GM21526 (cell line): ENCODE results near the gene TAX1BP1.
"Not testable (repeated sequence)": the region's sequence is repeated elsewhere in the genome, so short reads cannot be mapped to it uniquely, and the experiment has no call there.

Experiments
- ATAC-seq: cut with Tn5 transposase; IDR thresholded peaks from one replicate; pipeline ENCODE4 v1.9.1; 2021; ENCODE audit warnings: moderate library complexity; ENCODE audit not compliant: unreplicated experiment, low FRiP score

TAX1BP1 gene

DNA sequence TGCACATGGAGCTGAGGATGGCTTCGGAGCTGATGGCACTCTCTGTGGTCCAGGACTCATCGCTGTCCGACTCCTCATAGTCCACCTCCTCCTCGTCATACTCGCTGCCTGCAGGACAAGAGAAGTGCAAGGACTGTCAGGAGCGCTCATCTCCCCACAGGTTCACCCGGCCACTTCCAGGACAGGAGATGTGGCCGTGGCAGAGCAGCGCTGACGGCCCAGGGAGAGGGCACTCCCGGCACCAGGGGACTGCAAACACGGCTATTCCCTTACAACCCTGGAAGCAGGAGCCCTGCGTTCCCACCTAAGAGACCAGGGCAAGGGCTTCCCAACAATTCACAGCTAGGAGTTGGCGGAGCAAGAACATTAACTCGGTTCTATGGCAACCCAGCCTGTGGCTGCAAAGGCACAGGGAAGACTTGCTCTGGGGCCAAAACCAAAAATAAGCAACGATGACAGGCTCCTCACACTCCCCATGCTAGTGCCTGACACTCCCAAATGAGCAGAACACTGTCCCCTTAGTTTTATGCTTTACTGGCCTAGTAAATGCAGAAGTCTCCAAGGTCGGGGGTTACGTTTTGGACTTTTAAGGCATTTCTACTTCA is 100.9 kb downstream of the TAX1BP1 start:
- no peak for ATAC-seq

DNA sequence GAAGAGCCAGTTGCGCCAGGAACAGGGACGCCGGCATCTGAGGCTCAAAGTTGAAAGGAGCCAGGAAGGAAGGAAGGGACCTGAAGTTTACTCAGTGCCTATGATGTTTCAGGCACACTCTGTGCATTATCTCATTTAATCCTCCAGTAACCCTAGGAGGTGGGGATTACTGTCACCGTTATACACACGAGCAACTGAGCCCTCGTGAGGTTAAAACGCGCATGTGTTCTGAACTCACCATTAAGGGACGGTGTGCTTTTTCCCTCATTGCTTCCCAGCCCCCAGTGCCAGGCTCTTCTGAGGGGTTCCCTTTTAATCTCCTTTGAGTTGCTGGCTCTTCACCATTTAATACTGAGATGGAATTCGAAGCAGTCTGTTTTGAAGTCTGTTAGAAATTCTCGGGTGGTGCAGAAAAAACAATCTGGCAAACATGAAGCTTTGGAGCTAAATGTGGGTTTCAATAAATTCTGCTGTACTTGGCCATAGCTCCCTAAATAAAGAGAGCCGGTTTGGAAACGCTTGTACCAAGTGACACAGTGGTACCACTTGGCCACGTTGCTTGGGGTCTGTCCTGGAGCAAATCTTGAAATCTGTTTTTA is 102.2 kb downstream of the TAX1BP1 start:
- no peak for ATAC-seq

DNA sequence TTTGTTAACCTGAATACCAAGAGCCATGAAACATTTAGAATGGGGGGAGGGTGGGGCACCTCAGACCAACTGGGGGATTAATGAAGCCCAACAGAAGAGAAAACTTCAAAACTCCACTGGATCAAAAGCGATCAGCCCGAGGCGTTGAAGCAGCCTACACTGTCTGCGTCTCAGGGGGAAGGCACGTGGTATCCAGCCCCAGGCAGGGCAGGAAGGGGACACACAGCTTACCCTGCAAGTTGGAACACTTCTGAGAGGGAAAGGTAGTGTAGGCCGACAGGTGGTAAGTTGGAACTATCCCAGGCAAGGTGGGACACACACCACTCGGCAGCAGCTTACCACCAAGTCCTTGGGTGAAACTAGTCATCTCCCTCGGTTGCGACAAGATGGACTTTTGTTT is 102.9 kb downstream of the TAX1BP1 start:
- no peak for ATAC-seq

DNA sequence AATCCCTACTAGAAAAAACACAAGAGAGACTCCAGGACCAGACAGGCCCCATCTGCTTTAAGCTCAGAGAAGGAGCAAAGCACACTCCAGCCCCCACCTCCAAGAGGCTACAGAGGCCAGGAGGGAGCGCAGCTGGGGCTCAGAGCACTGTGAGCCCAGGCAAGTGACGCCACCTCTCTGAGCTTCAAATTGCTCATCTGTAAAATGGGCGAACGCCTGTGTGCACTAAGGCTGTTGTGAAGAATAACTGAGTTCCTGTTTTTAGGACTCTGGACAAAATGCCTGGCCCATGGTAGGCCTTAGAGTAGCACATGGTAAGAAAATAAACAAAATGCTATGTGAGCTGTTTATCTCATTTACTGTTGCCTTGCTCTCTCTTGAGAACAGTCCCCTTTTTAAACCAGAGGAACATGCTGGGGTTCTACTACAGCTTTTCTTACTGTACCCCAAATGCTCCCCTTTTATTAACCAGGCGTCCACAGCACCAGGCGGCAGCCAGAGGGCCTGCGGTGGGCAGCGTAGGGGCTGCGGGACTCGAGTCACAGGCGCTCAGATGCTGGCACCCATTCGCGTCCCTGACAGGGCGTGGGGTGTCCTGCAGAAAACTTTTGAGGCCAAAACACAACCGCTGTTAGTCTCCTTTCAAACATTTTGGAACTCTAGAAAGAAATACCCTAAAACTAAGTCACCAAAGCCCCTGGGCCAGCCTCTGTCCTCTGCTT is 103.8 kb downstream of the TAX1BP1 start:
- no peak for ATAC-seq

DNA sequence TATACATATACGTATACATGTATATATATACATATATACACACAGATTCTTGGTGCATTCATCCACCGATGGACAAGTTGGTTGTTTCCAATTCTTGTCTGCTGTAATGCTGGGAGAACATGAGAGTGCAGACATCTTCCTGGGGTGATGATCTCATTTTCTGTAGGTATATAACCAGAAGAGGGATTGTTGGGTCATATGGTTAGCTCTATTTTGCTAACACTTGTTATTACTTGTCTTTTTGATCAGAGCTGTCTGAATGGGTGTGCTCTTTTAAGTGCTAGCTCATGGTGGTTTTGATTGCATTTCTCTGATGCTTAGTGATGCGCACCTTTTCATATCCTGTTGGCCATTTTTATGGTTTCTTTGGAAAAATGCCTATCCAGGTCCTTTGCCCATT is 106.4 kb downstream of the TAX1BP1 start:
- no peak for ATAC-seq

DNA sequence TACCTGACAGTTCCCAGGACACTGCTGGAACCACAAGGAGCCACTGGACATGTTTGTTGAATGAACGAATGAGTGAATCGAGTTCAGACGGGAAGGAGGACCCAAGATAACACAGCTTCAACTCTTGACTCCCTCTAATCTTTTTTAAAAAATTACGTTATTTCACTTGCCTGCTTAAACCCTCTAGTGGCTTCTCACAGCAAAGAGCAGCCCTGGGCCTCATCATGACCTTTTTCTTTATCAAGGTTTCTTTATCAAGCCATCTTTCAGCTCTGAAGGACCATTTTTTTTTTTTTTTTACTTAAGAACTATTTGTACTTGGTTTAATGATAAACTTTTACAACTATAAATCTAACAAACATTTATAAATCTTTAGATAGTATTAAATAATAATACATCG is 110.6 kb downstream of the TAX1BP1 start:
- no peak for ATAC-seq

DNA sequence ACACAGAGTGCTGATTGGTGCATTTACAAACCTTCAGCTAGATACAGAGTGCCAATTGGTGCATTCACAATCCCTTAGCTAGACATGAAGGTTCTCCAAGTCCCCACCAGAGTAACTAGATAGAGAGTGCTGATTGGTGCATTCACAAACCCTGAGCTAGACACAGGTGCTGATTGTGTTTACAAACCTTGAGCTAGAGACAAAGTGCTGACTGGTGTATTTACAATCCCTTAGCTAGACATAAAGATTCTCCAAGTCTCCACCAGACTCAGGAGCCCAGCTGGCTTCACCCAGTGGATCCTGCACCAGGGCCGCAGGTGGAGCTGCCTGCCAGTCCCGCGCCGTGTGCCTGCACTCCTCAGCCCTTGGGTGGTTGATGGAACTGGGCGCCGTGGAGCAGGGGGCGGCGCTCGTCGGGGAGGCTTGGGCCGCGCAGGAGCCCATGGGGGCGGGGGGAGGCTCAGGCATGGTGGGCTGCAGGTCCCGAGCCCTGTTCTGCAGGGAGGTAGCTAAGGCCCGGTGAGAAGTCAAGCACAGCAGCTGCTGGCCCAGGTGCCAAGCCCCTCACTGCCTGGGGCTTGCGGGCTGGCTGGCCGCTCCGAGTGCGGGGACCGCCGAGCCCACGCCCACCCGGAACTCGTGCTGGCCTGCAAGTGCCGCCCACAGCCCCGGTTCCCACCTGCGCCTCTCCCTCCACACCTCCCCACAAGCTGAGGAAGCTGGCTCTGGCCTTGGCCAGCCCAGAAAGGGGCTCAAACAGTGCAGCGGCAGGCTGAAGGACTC is 116.9 kb downstream of the TAX1BP1 start:
- ATAC-seq = not testable (repeated sequence)

DNA sequence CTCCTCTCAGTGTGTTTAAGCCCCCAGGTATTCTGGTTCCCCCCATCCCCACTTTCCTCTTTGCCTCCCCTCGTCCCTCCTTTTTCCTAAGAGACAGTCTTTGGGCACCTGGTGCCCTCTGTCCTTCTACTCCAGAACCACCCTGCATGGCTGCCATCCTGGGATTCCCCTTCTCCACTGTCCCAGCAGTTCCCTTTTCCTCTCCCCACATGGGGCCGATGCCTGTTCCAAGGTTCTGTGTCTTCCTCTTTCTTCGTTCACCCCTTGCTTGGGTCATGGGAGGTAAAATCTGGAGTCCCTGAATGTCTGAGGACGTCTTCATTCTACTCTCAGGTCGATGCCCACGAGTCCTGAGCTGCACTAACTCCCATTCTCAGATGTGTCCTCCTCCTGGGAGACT is 120.8 kb downstream of the TAX1BP1 start:
- no peak for ATAC-seq

DNA sequence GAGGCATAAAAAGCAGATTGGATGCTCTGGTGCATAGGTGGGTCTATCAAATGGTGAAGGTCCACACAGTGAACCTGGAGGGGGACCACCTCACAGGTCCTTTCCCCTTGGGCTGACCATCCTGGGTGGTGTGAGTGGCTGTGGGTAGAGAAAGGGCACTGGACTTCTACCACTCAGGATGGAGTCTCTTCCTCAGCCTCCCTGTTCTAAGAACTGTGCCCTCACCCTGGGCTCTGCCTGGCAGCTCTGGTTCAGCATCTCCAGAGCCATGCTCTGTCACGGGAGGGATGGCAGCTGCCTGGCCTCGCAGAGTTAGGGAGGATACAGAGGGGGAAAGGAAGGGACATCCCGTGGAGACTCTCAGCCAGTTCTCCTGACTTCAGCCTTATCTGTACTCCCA is 121.8 kb downstream of the TAX1BP1 start:
- no peak for ATAC-seq

DNA sequence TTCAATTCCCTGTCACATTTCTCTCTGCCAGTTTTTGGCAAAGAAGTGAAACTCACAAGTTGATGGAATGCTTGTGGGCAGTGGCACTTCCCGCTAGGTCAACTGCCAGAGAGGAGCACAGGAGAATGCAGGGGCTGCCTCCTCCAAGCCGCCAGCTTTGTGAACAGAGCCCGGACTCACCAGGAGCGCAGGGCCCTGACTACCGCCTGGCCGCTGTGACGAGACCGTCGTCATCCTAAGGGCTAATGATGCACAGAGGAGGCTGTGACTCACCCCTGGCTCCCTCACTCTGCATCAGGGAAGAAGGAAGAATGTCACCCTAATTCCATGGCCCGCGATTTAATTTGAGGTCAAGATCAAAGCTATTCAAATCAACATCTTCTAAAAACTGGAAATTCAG is 123.9 kb downstream of the TAX1BP1 start:
- no peak for ATAC-seq

DNA sequence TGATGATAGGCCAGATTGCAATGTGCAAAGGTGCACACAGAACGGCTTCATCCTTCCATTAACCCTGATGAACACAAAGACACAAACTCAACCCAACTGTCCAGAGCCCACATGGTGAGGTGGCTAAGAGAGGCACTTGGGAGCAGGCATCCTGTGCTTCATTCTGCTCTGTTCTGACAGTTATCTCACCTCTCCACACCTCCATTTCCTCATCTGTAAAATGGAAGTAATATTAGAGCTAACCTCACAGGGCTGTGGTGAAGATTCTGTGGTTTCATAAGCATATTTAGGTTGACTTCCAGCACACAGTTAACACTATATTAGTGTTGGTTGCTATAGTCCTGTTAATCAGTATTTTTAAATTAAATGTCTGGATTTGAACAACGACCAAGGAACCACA is 126.3 kb downstream of the TAX1BP1 start:
- ATAC-seq = no peak

DNA sequence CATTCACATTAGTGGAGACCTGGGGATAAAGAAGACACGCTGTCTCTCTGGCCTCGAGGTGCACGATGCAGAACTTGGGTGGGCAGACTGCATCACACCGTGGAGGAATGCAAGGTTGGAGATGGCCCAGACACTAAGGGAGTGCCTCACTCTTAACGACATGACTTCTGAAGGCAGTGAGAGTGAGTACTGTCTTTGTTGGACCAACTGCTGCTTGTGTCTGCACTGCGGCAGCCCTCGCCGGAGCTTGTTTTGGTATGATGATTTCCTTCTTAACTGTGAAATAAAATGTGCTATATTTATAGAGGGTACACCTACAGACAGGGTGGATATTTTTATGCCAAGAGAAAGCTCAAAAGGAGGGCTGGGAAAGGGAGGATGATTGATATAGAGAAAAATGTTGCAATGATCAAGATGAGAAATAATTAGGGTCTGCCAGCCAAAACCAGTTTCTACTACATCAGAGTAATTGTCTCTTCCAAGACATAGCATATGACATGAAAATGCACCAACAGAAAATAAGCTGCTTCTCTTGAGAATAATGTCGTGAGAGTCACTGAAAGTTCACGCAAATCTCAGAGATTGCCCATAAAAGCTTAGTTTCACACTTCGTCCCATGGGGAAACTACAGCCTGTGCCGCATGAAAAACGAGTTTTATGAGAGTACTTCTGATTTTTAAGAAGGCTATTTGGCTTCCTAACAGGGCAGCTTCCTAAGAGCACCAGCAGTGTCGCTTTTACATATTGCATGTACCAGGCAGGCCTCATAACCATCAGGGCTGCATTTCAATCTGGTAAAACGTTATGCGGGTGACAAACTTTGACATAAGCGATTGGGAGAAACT is 127.1 kb downstream of the TAX1BP1 start:
- no peak for ATAC-seq

DNA sequence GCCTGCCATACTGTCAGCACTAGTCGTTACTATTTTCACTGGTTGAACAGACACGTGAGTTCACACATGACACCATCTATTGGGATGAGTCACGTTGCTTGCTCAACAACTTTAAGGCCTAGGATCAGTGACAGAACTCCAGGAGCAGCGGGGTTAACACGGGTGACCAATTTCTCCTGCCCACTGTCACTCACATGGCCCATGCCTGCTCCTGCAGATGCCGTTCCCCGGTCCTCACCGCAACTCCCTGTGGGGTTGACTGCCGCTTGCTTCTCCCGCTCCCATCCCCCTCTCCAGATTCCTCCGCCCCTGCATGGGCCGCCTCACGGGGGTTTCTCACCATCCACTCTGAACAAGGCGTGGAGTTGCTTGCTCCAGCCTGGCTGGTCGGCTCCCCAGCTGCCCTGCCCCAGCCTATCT is 128.2 kb downstream of the TAX1BP1 start:
- no peak for ATAC-seq

DNA sequence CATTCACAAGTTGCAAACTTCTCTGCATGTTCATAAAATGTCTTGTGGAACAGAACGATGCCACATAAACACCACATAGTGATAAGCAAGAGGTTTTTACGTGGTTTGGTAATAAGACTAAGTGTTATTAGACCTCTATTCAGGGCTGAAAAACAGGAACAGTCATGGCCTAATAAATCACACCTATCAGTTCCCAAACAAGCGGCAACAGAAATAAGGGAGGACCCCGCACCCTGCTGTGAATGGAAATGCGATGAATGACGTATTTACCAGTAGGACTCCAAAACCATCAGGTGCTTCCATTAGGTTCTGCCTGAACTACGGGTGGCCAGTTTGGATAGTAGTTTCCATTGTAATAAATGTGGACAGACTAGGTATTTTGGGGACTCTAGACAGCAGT is 129.1 kb downstream of the TAX1BP1 start:
- ATAC-seq = no peak

DNA sequence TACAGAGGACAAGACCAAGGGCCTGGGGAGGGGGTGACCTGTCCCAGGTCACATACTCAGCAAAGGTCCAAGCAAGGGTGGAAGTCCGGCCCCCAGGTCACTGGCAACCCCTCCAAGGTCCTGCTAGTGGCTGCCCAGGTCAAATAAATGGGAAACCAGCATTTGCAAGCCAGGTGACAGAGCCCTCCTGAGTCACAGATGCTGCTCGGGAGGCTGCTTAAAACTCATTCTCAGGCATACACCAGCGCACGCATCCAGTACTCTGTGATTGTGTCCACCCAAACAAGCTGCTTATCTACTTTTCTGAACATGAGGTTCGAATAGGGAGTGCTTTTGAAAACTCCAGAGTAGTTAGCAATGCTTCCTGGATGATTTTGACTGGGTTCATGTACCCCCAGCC is 130.6 kb downstream of the TAX1BP1 start:
- ATAC-seq = no peak

DNA sequence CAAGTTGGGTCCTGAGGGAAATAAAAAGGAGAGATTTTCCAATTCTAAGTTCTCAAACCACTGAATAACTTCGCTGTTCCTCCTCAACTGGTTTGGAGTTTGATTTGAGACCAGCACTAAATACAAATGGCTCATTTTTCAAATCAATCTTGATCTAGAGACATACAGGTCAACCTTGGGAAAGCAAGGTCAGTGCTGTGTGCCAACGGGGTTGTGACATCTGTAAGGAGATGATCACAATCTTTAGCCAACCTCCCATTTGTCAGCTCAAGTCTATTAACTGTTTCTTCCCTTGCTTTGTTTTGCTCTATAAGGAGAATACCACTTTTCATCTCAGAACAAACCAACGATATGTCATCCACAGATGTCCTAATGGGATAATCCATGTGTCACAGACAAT is 131.1 kb downstream of the TAX1BP1 start:
- ATAC-seq = no peak

DNA sequence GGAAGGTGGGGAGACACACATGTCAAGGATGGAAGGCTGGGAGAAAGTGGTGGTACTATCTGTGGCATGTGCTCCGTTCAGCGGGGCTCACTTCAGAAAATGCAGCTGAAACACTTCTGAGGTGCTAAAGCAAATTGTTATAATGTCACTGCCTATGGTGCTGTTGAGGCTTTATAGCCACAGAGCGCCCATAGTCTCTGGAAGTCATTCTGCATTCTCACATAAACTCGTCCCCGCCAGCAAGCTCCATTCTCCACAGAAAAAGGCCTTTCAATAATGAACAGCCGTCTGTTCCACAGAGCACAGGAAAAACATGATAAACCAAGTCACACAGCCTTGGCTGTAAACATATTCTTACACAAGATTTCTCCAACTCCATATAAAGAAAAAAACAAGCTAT is 131.9 kb downstream of the TAX1BP1 start:
- ATAC-seq = no peak

DNA sequence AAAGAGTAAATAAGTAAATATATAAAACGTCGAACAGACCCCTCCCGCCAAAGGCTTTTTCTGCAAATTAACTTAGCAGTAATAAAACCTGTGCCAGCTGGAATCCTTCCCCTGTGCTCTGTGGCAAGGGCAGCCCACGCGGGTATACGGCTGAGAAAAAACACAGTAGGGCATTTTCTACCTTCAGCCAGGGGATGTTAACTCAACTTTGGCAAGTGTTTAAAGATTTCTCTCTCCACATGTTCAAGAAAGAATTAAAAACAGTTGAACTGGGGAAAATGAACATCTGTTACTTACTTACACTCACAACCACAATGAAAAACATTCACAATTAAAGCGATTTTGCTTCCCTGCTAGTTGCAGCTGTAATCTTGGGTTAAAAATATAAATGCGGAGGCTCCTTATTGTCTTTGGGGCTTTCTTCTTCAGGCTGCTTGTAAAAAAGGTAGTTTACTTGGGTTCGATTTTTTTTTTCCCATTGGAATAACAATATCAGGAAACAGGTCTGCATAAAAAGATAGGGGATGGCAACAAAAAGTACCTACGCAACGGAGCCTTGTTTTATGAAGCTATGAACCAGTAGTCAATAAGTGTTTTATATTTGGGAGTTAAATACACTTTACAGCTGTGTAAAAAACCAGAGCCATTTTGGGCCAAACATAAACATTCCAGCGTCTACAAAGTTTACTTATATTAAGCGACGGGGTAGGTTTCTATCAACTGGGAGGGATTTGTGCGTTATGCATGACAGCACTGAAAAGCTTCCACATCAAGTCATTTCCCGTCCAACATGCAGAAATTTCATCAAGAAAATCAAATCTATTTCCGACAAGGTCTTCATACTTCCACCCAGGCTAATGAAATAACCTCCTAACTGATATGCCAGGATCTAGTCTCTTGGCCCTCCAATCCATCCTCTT is 132.7 kb downstream of the TAX1BP1 start:
- no peak for ATAC-seq
